HepG2 (cell line): ENCODE data around the gene SETD1B. TPM values are rescaled to one million over a fixed set of nuclear protein-coding genes. Genes with fewer than 3 reads are reported as not detected.

ENCODE experiments used
- ASH2L ChIP-seq: fragments of 300-600, 200-600 bp; sonication (generic); IDR thresholded peaks from 2 replicates; pipeline ENCODE4 v1.7.0; 2017; ENCODE audit warnings: low read depth, mild to moderate bottlenecking, moderate library complexity, mixed read lengths, low read length; ENCODE audit not compliant: insufficient read length
- BRD4 ChIP-seq: sonication (generic); formaldehyde crosslinking; IDR thresholded peaks from 2 replicates; pipeline ENCODE4 v1.4.0; 2020; ENCODE audit warnings: missing genetic modification reagents
- CEBPB ChIP-seq: IDR thresholded peaks from 2 replicates; pipeline ENCODE4 v1.6.1; 2011; ENCODE audit warnings: low read depth, low read length, improper control_type of control experiment, borderline replicate concordance
- CREB1 ChIP-seq, 2 experiments: fragments of 450-650 bp in 1 of 2; IDR thresholded peaks; 2 replicates each; pipeline ENCODE4 v1.6.1; 2016 to 2017; ENCODE audit warnings: control low read depth in 1 of 2, mild to moderate bottlenecking in 1 of 2, missing compliant biosample characterization in 1 of 2, missing genetic modification characterization in 1 of 2
- KDM2A ChIP-seq: sonication (generic); formaldehyde crosslinking; IDR thresholded peaks from 2 replicates; pipeline ENCODE4 v1.4.0; 2020; ENCODE audit warnings: low read depth, missing genetic modification reagents, borderline replicate concordance
- MEF2D ChIP-seq: sonication (generic); formaldehyde crosslinking; IDR thresholded peaks from 2 replicates; pipeline ENCODE4 v1.5.1; 2020; ENCODE audit warnings: mild to moderate bottlenecking, missing genetic modification reagents
- NFE2L1 ChIP-seq: sonication (generic); formaldehyde crosslinking; IDR thresholded peaks from 2 replicates; pipeline ENCODE4 v1.4.0; 2020; ENCODE audit warnings: missing genetic modification reagents, mild to moderate bottlenecking, borderline replicate concordance
- PCBP2 ChIP-seq: fragments of 200-400 bp; formaldehyde crosslinking; optimal IDR thresholded peaks from 2 replicates; pipeline ENCODE3; 2018; ENCODE audit warnings: low read length, low read depth; ENCODE audit not compliant: poor library complexity, severe bottlenecking
- SAP130 ChIP-seq: IDR thresholded peaks from 2 replicates; pipeline ENCODE4 v1.6.1; 2016; ENCODE audit warnings: low read depth
- SETDB1 ChIP-seq: sonication (generic); formaldehyde crosslinking; IDR thresholded peaks from 2 replicates; pipeline ENCODE4 v1.5.1; 2020; ENCODE audit warnings: missing genetic modification reagents, mild to moderate bottlenecking, borderline replicate concordance
- SMAD3 ChIP-seq: sonication (generic); formaldehyde crosslinking; IDR thresholded peaks from 2 replicates; pipeline ENCODE4 v1.4.0; 2020; ENCODE audit warnings: missing genetic modification reagents
- SMYD3 ChIP-seq: sonication (generic); formaldehyde crosslinking; IDR thresholded peaks from 2 replicates; pipeline ENCODE4 v1.8.1; 2023; ENCODE audit warnings: mild to moderate bottlenecking, missing genetic modification reagents
- SUZ12 ChIP-seq: fragments of 150-350 bp; IDR thresholded peaks from 2 replicates; pipeline ENCODE4 v1.6.1; 2014; ENCODE audit warnings: low read depth, low read length
- TBX3 ChIP-seq: fragments of 450-650 bp; IDR thresholded peaks from 2 replicates; pipeline ENCODE4 v1.6.1; 2017; ENCODE audit warnings: antibody characterized with exemption, mild to moderate bottlenecking, inconsistent platforms, borderline replicate concordance
- TFAP4 ChIP-seq: sonication (generic); IDR thresholded peaks from 2 replicates; pipeline ENCODE4 v1.6.1; 2016; ENCODE audit warnings: low read depth, borderline replicate concordance
- ZMYM2 ChIP-seq: sonication (generic); formaldehyde crosslinking; IDR thresholded peaks from 2 replicates; pipeline ENCODE4 v1.8.0; 2022; ENCODE audit warnings: mild to moderate bottlenecking, missing genetic modification reagents
- ZNF468 ChIP-seq: sonication (generic); formaldehyde crosslinking; IDR thresholded peaks from 2 replicates; pipeline ENCODE4 v1.8.0; 2022; ENCODE audit warnings: mild to moderate bottlenecking, moderate library complexity, missing genetic modification reagents
- ZNF670 ChIP-seq: sonication (generic); formaldehyde crosslinking; IDR thresholded peaks from 2 replicates; pipeline ENCODE4 v1.8.0; 2022; ENCODE audit warnings: mild to moderate bottlenecking, missing genetic modification reagents, borderline replicate concordance
- polyA plus RNA-seq, 8 experiments: library from polyadenylated mRNA; depleted of rRNA in 3 of 8; stranded (reverse) in 7 of 8; unstranded in 1 of 8; fragments of >200 nt; fragmentation: Illumina TruSeq in 4 of 8; extraction: Trizol in 4 of 8; gene quantifications; 2 replicates each; pipeline versions ENCODE4 v1.2.1 to v1.2.3, GENCODE V29; 2011 to 2016; ENCODE audit warnings: low read depth in 4 of 8, missing spikeins in 1 of 8, mixed read lengths in 1 of 8; ENCODE audit not compliant: insufficient read depth in 1 of 8
- total RNA-seq, 5 experiments: library from RNA; depleted of rRNA; stranded (reverse); fragments of >200 nt; fragmentation: Illumina TruSeq; extraction: Trizol; gene quantifications; 2 replicates each; pipeline ENCODE4 v1.2.3, GENCODE V29; 2016; ENCODE audit warnings: low read depth in 1 of 5
- TF ChIP-seq, protein P1 (sequence below): sonication (generic); formaldehyde crosslinking; IDR thresholded peaks from 2 replicates; pipeline ENCODE4 v1.4.0; 2020; ENCODE audit warnings: missing genetic modification reagents
- TF ChIP-seq, protein P2 (sequence below): IDR thresholded peaks from 2 replicates; pipeline ENCODE4 v1.6.1; 2012; ENCODE audit warnings: inconsistent platforms
- TF ChIP-seq, protein P3 (sequence below): sonication (generic); formaldehyde crosslinking; IDR thresholded peaks from 2 replicates; pipeline ENCODE4 v1.4.0; 2020; ENCODE audit warnings: missing genetic modification reagents, borderline replicate concordance
- TF ChIP-seq, protein P4 (sequence below): sonication (generic); formaldehyde crosslinking; IDR thresholded peaks from 2 replicates; pipeline ENCODE4 v1.4.0; 2020; ENCODE audit warnings: missing genetic modification reagents

Gene SETD1B
- total and polyA plus RNA-seq, 2 of the 13 experiments (the other 11 are each of a cell fraction or from before 2014, with no cell fraction given), result 1.1 to 1.4 TPM

- TF ChIP-seq, protein P1, sequence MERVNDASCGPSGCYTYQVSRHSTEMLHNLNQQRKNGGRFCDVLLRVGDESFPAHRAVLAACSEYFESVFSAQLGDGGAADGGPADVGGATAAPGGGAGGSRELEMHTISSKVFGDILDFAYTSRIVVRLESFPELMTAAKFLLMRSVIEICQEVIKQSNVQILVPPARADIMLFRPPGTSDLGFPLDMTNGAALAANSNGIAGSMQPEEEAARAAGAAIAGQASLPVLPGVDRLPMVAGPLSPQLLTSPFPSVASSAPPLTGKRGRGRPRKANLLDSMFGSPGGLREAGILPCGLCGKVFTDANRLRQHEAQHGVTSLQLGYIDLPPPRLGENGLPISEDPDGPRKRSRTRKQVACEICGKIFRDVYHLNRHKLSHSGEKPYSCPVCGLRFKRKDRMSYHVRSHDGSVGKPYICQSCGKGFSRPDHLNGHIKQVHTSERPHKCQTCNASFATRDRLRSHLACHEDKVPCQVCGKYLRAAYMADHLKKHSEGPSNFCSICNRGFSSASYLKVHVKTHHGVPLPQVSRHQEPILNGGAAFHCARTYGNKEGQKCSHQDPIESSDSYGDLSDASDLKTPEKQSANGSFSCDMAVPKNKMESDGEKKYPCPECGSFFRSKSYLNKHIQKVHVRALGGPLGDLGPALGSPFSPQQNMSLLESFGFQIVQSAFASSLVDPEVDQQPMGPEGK (CRISPR knock-in tag), result 0 out of 2 replicates have a peak, but pooled peaks have one; percentile 36
- TF ChIP-seq SETDB1 (no peak), ZNF468 (CRISPR knock-in tag) (no peak), MEF2D (CRISPR knock-in tag) (no peak), PCBP2 (no peak), NFE2L1 (CRISPR knock-in tag) (no peak), TFAP4 (peak; percentile 8; the same call in 1 of the 2 replicates), ZMYM2 (CRISPR knock-in tag) (peak; percentile 65; the same call in 1 of the 2 replicates), CEBPB (peak; percentile 89), CREB1 (IDR thresholded peaks at IDR 0.05) (no peak), CREB1 (CRISPR knock-in tag; IDR thresholded peaks at IDR 0.05) (peak; percentile 45; the same call in 1 of the 2 replicates), ASH2L (no peak), TBX3 (0 out of 2 replicates have a peak, but pooled peaks have one; percentile 25), ZNF670 (CRISPR knock-in tag) (no peak), SUZ12 (no peak), KDM2A (CRISPR knock-in tag) (0 out of 2 replicates have a peak, but pooled peaks have one; percentile 1), SMYD3 (CRISPR knock-in tag) (no peak), SMAD3 (no peak), BRD4 (CRISPR knock-in tag) (no peak), SAP130 (peak; percentile 46)
- TF ChIP-seq, protein P2, sequence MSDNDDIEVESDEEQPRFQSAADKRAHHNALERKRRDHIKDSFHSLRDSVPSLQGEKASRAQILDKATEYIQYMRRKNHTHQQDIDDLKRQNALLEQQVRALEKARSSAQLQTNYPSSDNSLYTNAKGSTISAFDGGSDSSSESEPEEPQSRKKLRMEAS, result 0 out of 2 replicates have a peak, but pooled peaks have one; percentile 1
- TF ChIP-seq, protein P3, sequence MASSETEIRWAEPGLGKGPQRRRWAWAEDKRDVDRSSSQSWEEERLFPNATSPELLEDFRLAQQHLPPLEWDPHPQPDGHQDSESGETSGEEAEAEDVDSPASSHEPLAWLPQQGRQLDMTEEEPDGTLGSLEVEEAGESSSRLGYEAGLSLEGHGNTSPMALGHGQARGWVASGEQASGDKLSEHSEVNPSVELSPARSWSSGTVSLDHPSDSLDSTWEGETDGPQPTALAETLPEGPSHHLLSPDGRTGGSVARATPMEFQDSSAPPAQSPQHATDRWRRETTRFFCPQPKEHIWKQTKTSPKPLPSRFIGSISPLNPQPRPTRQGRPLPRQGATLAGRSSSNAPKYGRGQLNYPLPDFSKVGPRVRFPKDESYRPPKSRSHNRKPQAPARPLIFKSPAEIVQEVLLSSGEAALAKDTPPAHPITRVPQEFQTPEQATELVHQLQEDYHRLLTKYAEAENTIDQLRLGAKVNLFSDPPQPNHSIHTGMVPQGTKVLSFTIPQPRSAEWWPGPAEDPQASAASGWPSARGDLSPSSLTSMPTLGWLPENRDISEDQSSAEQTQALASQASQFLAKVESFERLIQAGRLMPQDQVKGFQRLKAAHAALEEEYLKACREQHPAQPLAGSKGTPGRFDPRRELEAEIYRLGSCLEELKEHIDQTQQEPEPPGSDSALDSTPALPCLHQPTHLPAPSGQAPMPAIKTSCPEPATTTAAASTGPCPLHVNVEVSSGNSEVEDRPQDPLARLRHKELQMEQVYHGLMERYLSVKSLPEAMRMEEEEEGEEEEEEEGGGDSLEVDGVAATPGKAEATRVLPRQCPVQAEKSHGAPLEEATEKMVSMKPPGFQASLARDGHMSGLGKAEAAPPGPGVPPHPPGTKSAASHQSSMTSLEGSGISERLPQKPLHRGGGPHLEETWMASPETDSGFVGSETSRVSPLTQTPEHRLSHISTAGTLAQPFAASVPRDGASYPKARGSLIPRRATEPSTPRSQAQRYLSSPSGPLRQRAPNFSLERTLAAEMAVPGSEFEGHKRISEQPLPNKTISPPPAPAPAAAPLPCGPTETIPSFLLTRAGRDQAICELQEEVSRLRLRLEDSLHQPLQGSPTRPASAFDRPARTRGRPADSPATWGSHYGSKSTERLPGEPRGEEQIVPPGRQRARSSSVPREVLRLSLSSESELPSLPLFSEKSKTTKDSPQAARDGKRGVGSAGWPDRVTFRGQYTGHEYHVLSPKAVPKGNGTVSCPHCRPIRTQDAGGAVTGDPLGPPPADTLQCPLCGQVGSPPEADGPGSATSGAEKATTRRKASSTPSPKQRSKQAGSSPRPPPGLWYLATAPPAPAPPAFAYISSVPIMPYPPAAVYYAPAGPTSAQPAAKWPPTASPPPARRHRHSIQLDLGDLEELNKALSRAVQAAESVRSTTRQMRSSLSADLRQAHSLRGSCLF, result no peak
- TF ChIP-seq, protein P4, sequence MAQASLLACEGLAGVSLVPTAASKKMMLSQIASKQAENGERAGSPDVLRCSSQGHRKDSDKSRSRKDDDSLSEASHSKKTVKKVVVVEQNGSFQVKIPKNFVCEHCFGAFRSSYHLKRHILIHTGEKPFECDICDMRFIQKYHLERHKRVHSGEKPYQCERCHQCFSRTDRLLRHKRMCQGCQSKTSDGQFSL (CRISPR knock-in tag), result no peak
Observed at GRCh38 chr12:121786440-121786825, 17.4 kb upstream of the SETD1B start (continued).
